Sigmoid colon (tissue), 4 donors: Measurements from ENCODE around the gene RUNX1.

Experiments
- CTCF ChIP-seq, 4 experiments: fragments of 450-650 bp in 3 of 4; fragments of 200-600 bp in 1 of 4; IDR thresholded peaks; one replicate each; pipeline ENCODE4 v1.5.1; 2016 to 2019; ENCODE audit warnings: antibody characterized with exemption in 4 of 4, mild to moderate bottlenecking in 3 of 4, moderate library complexity in 2 of 4
- EP300 ChIP-seq, 4 donors: sonication (generic); formaldehyde crosslinking; IDR thresholded peaks; one replicate each; pipeline ENCODE4 v1.6.1; 2017; ENCODE audit warnings: antibody characterized with exemption in 4 of 4
- POLR2A ChIP-seq, 2 donors: fragments of 450-650 bp; IDR thresholded peaks; one replicate each; pipeline ENCODE4 v1.6.1; 2016; ENCODE audit warnings: antibody characterized with exemption in 2 of 2, mild to moderate bottlenecking in 2 of 2, moderate library complexity in 2 of 2
- POLR2AphosphoS5 ChIP-seq, 4 donors: sonication (generic); formaldehyde crosslinking; IDR thresholded peaks; one replicate each; pipeline ENCODE4 v1.6.1; 2017; ENCODE audit warnings: antibody characterized with exemption in 4 of 4

- TF ChIP-seq CTCF (IDR thresholded peaks at IDR 0.05): no peak
- TF ChIP-seq EP300 (IDR thresholded peaks at IDR 0.05): no peak
- no peak for TF ChIP-seq POLR2A (IDR thresholded peaks at IDR 0.05)
- no peak for TF ChIP-seq POLR2AphosphoS5 (IDR thresholded peaks at IDR 0.05)
These were observed 113.7 kb downstream of the RUNX1 start for GRCh38 chr21:34935452-34935851.
